Kidney tubule cell (primary cell): ENCODE measurements around the gene THAP3.
"Not testable (repeated sequence)": the region's sequence is repeated elsewhere in the genome, so short reads cannot be mapped to it uniquely, and the experiment has no call there.

Experiments
- DNase-seq: peaks from one replicate; pipeline ENCODE4 v3.0.0-alpha.2; 2018; ENCODE audit warnings: low spot score

Gene THAP3

GRCh38 chr1:6635161-6635909 lies 10.7 kb downstream of the THAP3 start:
- DNase-seq: no peak

DNA sequence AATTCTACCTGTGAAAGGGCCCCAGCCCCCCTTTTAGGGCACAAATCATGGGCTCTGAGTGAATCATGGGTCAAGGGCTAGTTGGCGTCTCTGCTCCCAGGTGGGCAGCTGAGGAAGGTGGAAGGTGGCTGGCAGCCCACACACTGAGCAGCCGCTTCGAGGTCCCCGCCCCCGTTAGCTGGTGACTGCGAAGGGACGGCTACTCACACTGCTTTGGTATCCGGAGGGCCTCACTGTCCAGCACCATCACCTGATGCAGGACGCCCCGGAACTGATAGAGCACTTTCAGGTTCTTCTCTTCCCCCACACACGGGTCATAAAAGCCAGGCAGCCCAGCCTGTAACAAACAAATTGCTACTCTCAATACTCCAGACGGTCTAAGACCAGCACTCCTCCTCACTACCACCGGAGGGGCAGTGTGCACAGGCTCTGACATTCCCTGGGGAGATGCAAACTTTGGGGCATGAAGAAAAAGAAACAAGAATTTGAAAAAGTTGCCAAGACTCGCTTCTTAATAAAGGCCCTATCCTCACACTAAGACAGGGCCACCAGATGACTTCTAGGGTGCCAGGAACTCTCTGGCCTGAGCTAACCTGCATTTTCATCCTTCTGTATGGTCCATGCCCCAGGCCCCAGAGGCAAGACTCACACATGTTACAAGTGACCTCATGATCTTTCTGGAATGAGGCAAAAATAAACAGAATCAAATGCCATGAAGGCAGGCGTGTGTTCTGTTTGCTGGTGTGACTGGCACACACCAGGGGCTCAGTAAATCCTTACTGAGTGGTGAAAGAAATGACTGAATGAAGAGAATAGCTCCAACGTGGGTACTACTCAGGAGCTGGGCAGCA lies 11.5 kb downstream of the THAP3 start:
- no peak for DNase-seq

- DNase-seq: not testable (repeated sequence)
These were observed 12.1 kb downstream of the THAP3 start for GRCh38 chr1:6636778-6637177.

GRCh38 chr1:6637770-6638169 lies 13.1 kb downstream of the THAP3 start:
- DNase-seq: no peak

- DNase-seq: no peak
These were observed 13.6 kb downstream of the THAP3 start for GRCh38 chr1:6638226-6638625.

DNA sequence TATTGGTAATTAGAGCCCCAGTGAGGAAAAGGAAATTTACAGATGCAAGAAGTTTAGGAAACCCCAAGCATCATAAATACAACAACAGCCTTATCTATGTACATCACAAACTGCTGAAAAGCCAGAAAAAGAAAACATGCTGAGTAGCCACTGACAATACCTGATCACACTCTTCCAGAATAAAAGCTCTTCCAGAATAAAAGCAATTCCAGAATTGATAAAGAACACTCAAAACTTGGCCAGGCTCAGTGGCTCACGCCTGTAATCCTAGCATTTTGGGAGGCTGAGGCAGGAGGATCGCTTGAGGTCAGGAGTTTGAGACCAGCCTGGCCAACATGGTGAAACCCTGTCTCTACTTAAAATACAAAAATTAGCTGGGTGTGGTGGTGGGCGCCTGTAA lies 16.2 kb downstream of the THAP3 start:
- not testable (repeated sequence) for DNase-seq

GRCh38 chr1:6645018-6645417 lies 20.4 kb downstream of the THAP3 start:
- no peak for DNase-seq

- peak; percentile 62 for DNase-seq
These were observed 22.0 kb downstream of the THAP3 start for GRCh38 chr1:6646499-6647148.

GRCh38 chr1:6648556-6648955 lies 23.9 kb downstream of the THAP3 start:
- DNase-seq: no peak

DNA sequence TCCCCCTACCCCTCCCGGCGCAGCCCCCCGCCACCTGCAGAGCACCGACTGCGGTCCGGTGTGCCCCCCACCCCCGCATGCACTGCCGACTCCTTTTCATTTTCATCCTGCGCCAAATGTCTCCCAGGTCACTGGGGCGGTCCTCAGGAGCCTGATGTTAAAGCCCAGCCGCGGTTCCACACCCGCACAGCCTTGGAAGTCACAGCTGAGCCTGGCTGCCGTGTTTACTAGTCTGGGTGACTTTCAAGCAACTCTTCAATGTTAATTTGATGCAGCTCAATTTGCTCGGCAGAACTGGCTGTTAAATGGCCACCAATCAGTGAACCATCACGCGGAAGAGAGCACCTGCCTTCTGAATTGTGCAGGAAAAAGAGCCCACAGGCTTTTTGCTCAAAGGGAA lies 27.2 kb downstream of the THAP3 start:
- peak; percentile 7 for DNase-seq

- DNase-seq: no peak
These were observed 28.3 kb downstream of the THAP3 start for GRCh38 chr1:6652986-6653385.

- DNase-seq: peak; percentile 84
These were observed 29.0 kb downstream of the THAP3 start for GRCh38 chr1:6653436-6654290.

DNA sequence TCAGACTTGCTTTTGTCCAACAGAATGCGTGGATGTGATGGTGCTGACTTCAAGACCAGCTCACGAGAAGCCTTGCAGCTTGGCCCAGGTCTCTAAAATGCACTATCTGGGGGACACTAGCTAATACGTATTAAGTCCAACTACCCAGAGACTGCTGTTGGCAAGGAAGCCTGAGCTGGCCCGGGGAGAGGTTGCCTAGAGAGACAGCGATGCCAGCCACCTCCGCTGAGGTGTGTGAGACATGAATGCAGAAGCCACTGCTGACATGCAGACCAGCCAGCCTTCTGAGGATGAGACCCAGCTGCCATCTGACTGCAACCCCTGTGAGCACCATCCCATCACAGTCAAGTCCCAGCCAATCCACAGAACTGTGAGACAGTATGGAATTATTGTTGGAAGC lies 32.5 kb downstream of the THAP3 start:
- no peak for DNase-seq

DNA sequence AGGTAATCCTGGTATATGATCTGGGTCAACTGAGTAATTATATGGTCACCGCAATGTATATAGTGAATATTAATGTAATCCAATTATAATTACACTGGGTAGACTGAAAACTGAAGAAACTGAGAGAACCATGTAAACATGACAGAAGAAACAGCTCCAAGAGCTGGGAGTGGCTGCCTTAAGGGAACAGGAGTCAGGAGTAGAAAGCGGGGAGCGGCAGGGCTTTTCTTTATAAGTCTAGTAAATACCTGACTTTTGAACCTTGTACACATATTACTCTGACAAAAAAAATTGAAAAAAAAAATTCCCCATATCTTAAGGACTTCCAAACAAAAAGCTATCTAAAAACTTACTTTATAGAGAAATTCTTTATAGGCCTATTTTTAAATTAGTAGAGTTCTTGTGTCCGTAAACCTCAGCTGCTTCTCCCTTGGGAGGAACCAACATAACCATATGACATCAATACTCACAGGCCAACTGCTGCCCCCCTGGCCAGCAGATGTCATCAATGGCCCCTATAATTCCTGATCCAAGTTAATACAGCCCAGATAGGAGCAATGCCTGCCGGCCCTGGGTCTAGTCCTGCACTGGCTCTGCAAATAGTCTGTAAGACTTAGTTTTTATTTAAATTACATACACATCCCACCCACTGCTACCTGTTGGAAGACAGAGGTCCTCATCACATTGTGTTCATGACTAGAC lies 33.8 kb downstream of the THAP3 start:
- no peak for DNase-seq

DNA sequence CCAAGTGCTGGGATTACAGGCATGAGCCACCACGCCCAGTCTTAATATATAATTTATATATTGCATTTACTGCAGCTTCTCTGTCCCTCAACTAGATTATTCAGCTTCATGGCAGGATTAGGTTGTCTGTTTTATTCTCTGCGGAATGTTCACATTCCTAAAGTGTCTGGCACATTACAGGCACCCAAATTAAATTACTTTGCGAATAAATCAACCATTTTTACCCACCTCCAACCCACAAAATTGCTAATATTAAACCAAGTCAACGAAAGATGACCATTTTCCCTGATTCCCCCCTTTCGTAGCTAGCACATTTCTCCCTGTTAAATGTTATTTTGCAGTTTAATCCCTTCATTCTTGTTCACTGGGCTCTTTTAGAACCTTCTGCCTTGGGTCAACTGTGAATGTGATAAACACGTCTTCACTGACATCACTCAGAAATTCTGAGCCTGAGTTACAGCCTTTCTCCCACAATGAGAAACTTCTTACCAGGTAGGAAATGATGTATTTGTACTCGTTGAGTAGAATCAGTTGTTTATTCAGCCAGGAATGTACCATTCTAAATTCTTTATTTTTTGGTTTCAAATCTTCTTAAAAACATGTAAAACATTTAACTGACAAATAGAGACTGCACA lies 35.9 kb downstream of the THAP3 start:
- peak; percentile 63 for DNase-seq

DNA sequence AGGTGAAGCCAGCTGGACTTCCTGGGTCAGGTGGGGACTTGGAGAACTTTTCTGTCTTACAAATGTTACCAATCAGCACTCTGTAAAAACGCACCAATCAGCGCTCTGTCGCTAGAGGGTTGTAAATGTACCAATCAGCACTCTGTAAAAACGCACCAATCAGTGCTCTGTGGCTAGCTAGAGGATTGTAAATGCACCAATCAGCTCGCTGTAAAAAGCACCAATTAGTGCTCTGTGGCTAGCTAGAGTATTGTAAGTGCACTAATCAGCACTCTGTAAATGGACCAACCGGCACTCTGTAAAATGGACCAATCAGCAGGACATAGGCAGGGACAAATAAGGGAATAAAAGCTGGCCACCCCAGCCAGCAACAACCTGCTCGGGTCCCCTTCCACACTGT lies 37.8 kb downstream of the THAP3 start:
- not testable (repeated sequence) for DNase-seq

DNA sequence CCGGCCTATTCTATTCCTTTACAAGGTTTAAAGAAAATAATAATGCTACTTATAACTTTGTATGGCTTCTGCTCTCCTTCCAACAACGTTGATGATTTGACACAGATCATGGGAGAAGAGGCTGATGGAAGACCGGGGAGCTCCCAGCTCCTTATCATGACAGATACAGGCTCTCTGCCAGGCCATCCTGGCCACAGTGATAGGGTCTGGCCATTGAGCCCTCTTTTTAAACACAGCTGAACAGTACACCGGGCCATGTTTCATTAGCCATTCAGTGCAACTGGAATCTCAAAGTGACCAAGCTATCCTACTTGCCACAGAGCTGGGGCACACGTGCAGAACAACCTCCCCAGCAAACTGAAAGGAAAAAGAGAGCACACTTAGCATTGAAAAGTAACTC lies 42.0 kb downstream of the THAP3 start:
- no peak for DNase-seq

GRCh38 chr1:6667139-6667538 lies 42.5 kb downstream of the THAP3 start:
- DNase-seq: no peak

GRCh38 chr1:6668503-6668902 lies 43.8 kb downstream of the THAP3 start:
- no peak for DNase-seq

GRCh38 chr1:6672558-6672957 lies 47.9 kb downstream of the THAP3 start:
- no peak for DNase-seq
